ENCODE results near the gene BOC.

DNA sequence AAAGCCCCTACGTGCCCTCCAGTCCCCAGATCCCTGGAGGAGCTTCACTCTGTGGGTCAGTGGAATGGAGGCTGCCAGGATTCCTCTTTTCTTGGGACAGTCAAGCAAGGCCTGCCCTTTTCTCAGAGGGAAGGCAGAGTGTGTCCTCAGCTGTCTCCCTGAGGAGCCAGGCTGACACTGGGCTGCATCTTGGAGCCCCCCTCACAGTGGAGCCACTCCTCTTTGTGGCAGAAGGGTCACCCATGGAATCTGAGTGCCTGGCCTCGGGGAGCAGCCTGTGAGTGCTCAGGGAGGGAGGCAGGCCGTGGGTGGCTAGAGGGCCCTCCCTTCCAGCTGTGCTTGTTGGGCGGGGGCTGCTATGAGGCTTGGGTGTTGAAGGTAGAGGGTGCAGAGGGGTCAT lies 41.2 kb downstream of the BOC start:
- TF ChIP-seq CTCF (conservative IDR thresholded peaks at IDR 0.05; ENCODE audit: low read depth, low read length) (no peak), EZH2phosphoT487 (IDR thresholded peaks at IDR 0.05; ENCODE audit: borderline replicate concordance, low read length) (no peak)
